AG04449 (cell line): ENCODE measurements around the gene FBXL20.

ENCODE experiments used
- CTCF ChIA-PET: fragments of 350-600 bp; formaldehyde crosslinking; extraction: SDS; loops from one replicate; lab custom pipeline; 2021; ENCODE audit warnings: antibody characterized with exemption; lab: Yijun Ruan, JAX
- POLR2A ChIA-PET: fragments of 400-600, 350-600 bp; formaldehyde crosslinking; extraction: SDS; loops from one replicate; lab custom pipeline; 2020; ENCODE audit warnings: antibody characterized with exemption, inconsistent platforms; lab: Yijun Ruan, JAX
- DNase-seq: peaks from one replicate; pipeline ENCODE4 v3.0.0-alpha.2; 2010; ENCODE audit warnings: low read depth, low spot score
- H3K4me3 ChIP-seq: 2 replicates; pipeline ENCODE4 v1.5.1; 2011; ENCODE audit warnings: low read depth, mild to moderate bottlenecking, control low read depth, low read length
- TF ChIP-seq, protein P1 (sequence below): IDR thresholded peaks from one replicate; pipeline ENCODE4 v1.5.1; 2011; ENCODE audit warnings: mild to moderate bottlenecking, moderate library complexity, low read length, control low read depth, inconsistent platforms; ENCODE audit not compliant: insufficient read depth; ENCODE audit errors: missing control alignments

The FBXL20 gene

DNA sequence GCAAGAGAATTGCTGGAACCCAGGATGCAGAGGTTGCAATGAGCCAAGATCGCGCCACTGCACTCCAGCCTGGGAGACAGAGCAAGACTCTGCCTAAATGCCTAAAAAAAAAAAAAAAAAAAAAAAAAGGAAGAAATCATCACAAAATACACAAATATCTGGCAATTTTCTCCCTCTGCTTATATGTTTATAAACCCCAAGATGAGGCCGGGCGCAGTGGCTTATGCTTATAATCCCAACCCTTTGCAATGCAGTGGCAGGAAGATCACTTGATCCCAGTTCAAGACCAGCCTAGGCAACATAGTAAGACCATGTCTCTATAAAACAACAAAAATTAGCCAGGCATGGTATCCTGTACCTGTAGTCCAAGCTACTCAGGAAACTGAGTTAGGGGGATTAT is 28.2 kb upstream of the FBXL20 start:
- TF ChIP-seq, protein P1, sequence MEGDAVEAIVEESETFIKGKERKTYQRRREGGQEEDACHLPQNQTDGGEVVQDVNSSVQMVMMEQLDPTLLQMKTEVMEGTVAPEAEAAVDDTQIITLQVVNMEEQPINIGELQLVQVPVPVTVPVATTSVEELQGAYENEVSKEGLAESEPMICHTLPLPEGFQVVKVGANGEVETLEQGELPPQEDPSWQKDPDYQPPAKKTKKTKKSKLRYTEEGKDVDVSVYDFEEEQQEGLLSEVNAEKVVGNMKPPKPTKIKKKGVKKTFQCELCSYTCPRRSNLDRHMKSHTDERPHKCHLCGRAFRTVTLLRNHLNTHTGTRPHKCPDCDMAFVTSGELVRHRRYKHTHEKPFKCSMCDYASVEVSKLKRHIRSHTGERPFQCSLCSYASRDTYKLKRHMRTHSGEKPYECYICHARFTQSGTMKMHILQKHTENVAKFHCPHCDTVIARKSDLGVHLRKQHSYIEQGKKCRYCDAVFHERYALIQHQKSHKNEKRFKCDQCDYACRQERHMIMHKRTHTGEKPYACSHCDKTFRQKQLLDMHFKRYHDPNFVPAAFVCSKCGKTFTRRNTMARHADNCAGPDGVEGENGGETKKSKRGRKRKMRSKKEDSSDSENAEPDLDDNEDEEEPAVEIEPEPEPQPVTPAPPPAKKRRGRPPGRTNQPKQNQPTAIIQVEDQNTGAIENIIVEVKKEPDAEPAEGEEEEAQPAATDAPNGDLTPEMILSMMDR, result no peak
- POLR2A ChIA-PET, result no interaction called here
- no peak overlapping the region for H3K4me3 ChIP-seq
- CTCF ChIA-PET, result interaction anchor here (0.7 to 1.8 kb wide), 3 partner anchors 12 to 192 kb away, joined by 3 to 5 read pairs (median 3); no protein-coding TSS in a partner anchor
- DNase-seq, result no peak

GRCh38 chr17:39416141-39416540 is 14.7 kb upstream of the FBXL20 start:
- CTCF ChIA-PET, result interaction anchor here (0.7 kb wide), 1 partner anchor 135 kb away, joined by 3 read pairs; no protein-coding TSS in a partner anchor
- H3K4me3 ChIP-seq, result no peak overlapping the region
- POLR2A ChIA-PET, result no interaction called here
- TF ChIP-seq, protein P1, result no peak
- DNase-seq, result no peak

GRCh38 chr17:39410279-39410678 is 8.9 kb upstream of the FBXL20 start:
- H3K4me3 ChIP-seq, result no peak overlapping the region
- TF ChIP-seq, protein P1, result no peak
- ChIA-PET POLR2A (no interaction called here), CTCF (interaction anchor here (1.5 kb wide), 1 partner anchor 166 kb away, joined by 3 read pairs; no protein-coding TSS in a partner anchor)
- no peak for DNase-seq

DNA sequence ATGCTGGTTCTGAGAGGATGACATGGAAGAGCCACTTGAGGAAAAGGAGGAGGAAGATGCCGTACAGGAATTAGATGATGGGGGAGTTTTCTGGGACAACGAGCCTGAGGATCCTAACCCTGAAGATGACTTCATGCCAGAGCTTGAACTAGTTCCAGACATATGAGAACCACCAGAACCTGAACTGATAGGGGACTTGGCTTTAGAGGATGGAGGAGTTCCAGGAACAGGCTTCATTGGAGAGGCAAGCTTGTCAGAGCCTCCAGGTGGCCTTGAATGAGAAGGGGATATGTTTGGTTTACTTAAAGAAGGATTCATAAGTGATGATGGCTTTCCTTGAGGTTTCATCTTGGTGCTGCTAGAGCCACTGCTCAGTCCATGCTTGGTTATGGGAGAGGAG is 6.9 kb upstream of the FBXL20 start:
- CTCF ChIA-PET, result no interaction called here
- DNase-seq, result no peak
- no peak overlapping the region for H3K4me3 ChIP-seq
- TF ChIP-seq, protein P1, result no peak
- POLR2A ChIA-PET, result no interaction called here

- TF ChIP-seq, protein P1, result no peak
- no peak overlapping the region for H3K4me3 ChIP-seq
- POLR2A ChIA-PET, result no interaction called here
- DNase-seq, result no peak
- CTCF ChIA-PET, result interaction anchor here (0.8 to 4.2 kb wide), 3 partner anchors 126 to 163 kb away, joined by 3 to 29 read pairs (median 3); no protein-coding TSS in a partner anchor
These were observed 5.5 kb upstream of the FBXL20 start for GRCh38 chr17:39406951-39407350.

DNA sequence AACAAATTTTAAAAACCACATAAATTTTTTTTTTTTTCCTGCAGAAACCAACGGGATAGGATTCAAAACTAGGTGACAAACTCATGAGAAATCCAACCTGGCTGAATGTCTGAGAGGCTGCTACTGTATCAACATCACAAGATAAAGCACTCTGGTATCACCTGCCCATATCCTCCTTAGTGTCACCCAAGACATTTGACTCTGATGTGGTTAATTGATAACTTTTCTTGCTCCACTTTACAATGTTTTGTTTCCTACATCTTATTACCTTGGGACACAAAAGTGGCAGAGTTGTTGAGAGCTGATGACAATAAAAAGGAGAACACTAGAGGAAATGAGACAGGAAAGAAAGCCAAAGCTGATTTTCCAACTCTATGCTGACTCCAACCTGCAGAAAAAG is 4.0 kb upstream of the FBXL20 start:
- POLR2A ChIA-PET, result interaction anchor here (0.8 kb wide), 1 partner anchor 139 kb away, joined by 3 read pairs; no protein-coding TSS in a partner anchor
- CTCF ChIA-PET, result interaction anchor here (0.7 to 4.2 kb wide), 2 partner anchors 125 to 134 kb away, joined by 3 to 29 read pairs; no protein-coding TSS in a partner anchor
- DNase-seq, result no peak
- TF ChIP-seq, protein P1, result no peak
- H3K4me3 ChIP-seq, result no peak overlapping the region
